Transverse colon (tissue), 4 donors: ENCODE measurements around the gene GRB2. TPM values are rescaled to one million over a fixed set of nuclear protein-coding genes. Genes with fewer than 3 reads are reported as not detected.

Source experiments
- DNase-seq: peaks from one replicate; pipeline ENCODE4 v3.0.0-alpha.2; 2019
- H3K27ac ChIP-seq, 4 donors: fragments of 200-600 bp; sonication (generic); 2 replicates each; pipeline ENCODE4 v1.5.1; 2016 to 2018; ENCODE audit warnings: inconsistent platforms in 4 of 4
- H3K27me3 ChIP-seq: fragments of 200-600 bp; sonication (generic); 2 replicates; pipeline ENCODE4 v1.5.1; 2017; ENCODE audit warnings: inconsistent platforms
- H3K36me3 ChIP-seq, 4 donors: fragments of 200-600 bp; sonication (generic); 2 replicates each; pipeline ENCODE4 v1.5.1; 2017 to 2019; ENCODE audit warnings: inconsistent platforms in 4 of 4
- H3K4me1 ChIP-seq, 4 donors: fragments of 200-600 bp; sonication (generic); 2 replicates each; pipeline ENCODE4 v1.5.1; 2017 to 2020; ENCODE audit warnings: inconsistent platforms in 4 of 4
- H3K4me3 ChIP-seq, 4 donors: fragments of 200-600 bp; sonication (generic); 1 replicate in 1 of 4; 2 replicates in 3 of 4; pipeline versions ENCODE4 v1.5.1 to v1.6.1; 2017 to 2019; ENCODE audit warnings: inconsistent platforms in 4 of 4
- H3K9me3 ChIP-seq, 2 donors: fragments of 200-600 bp; sonication (generic); 2 replicates each; pipeline ENCODE4 v1.5.1; 2017 to 2019; ENCODE audit warnings: inconsistent platforms in 2 of 2
- CTCF ChIP-seq, 5 experiments: fragments of 200-600 bp in 3 of 5; fragments of 450-650 bp in 2 of 5; sonication (generic) in 3 of 5; IDR thresholded peaks; 1 replicate in 2 of 5; 2 replicates in 3 of 5; pipeline ENCODE4 v1.5.1; 2016 to 2017; ENCODE audit warnings: antibody characterized with exemption in 5 of 5, inconsistent platforms in 3 of 5, mild to moderate bottlenecking in 2 of 5, moderate library complexity in 1 of 5
- EP300 ChIP-seq: sonication (generic); formaldehyde crosslinking; IDR thresholded peaks from one replicate; pipeline ENCODE4 v1.6.1; 2017; ENCODE audit warnings: antibody characterized with exemption, low read depth
- POLR2A ChIP-seq: fragments of 450-650 bp; IDR thresholded peaks from one replicate; pipeline ENCODE4 v1.6.1; 2016; ENCODE audit warnings: antibody characterized with exemption, mild to moderate bottlenecking, moderate library complexity
- POLR2AphosphoS5 ChIP-seq, 3 donors: sonication (generic); formaldehyde crosslinking; IDR thresholded peaks; one replicate each; pipeline ENCODE4 v1.6.1; 2016; ENCODE audit warnings: antibody characterized with exemption in 3 of 3
- WGBS, 2 donors: methylation state at CpG; one replicate each; pipeline ENCODE4 v1.1.5; 2018; ENCODE audit warnings: low coverage in 1 of 2; 5-methylcytosine and 5-hydroxymethylcytosine counted together
- in situ Hi-C, 4 donors: fragments of 200-750 bp; cut with MboI; loops; one replicate each; pipeline versions ENCODE4 v1.15.0 to v1.15.1; 2017; ENCODE audit warnings: low sequenced_read_pairs in 3 of 4, low pct_ligation_motif_present in 1 of 4, low pct_unique_long_range_greater_than_20kb in 1 of 4
- intact Hi-C: fragments of 100-400 bp; cut with DNase I; formaldehyde crosslinking; loops from one replicate; pipeline ENCODE4 v1.15.1; 2023; ENCODE audit warnings: low total_unique reads
- total RNA-seq, 4 donors: library from RNA; depleted of rRNA; stranded (reverse); fragments of >200 nt; gene quantifications; one replicate each; pipeline ENCODE4 v1.1.0, GENCODE V29; 2016

GRB2 gene
- total RNA-seq, 4 donors from 2014 or later, result 105 to 183 (median 136) TPM

GRCh38 chr17:75430159-75430974 is 24.9 kb upstream of the GRB2 start:
- TF ChIP-seq EP300, result no peak
- no peak for TF ChIP-seq CTCF (IDR thresholded peaks at IDR 0.05)
- TF ChIP-seq POLR2AphosphoS5 (IDR thresholded peaks at IDR 0.05), result no peak
- peak; percentile 36 for DNase-seq
- Histone ChIP-seq H3K36me3 (no peaks in the 10 kb centered on the region), H3K27ac (peak overlapping the region; percentile 20 to 76 (median 72)), H3K4me1 (peaks cover 4 to 29% (median 7%) of the 10 kb centered on the region in 4 donors), H3K27me3 (no peaks in the 10 kb centered on the region), H3K4me3 (no peak overlapping the region), H3K9me3 (no peaks in the 10 kb centered on the region)
- WGBS, 2 donors, result 47 to 53% methylated on average over 4 to 11 of the region's 11 CpGs
- in situ Hi-C loops (no loop called here), intact Hi-C loops (no loop called here)

- no peaks in the 10 kb centered on the region for H3K9me3 ChIP-seq
- H3K27ac ChIP-seq, result peak overlapping the region; percentile 67 to 76 (median 72)
- in situ Hi-C loops (loop anchor here in 3 of 4 donors (10.0 kb wide), 3 partner anchors 66 to 166 kb away; partner anchors contain the start of genes CASKIN2 (in 1 of the 3) and TSEN54 (in 1 of the 3)), intact Hi-C loops (loop anchor here (5.0 kb wide), 1 partner anchor 83 kb away; no protein-coding TSS in a partner anchor)
- no peak overlapping the region for H3K4me3 ChIP-seq
- no peak for TF ChIP-seq POLR2A
- TF ChIP-seq POLR2AphosphoS5 (IDR thresholded peaks at IDR 0.05), result peak in 1 of 3 donors; percentile 7
- DNase-seq, result no peak
- H3K36me3 ChIP-seq, result no peaks in the 10 kb centered on the region
- H3K27me3 ChIP-seq, result no peaks in the 10 kb centered on the region
- WGBS, 2 donors, result 59 to 74% methylated on average over 14 to 17 of the region's 17 CpGs
- peaks cover 4 to 27% (median 7%) of the 10 kb centered on the region in 4 donors for H3K4me1 ChIP-seq
These were observed 23.3 kb upstream of the GRB2 start for GRCh38 chr17:75428543-75429469.

- H3K27ac ChIP-seq, result no peak overlapping the region
- H3K4me1 ChIP-seq, result no peaks in the 10 kb centered on the region
- no peaks in the 10 kb centered on the region for H3K36me3 ChIP-seq
- in situ Hi-C loops (loop anchor here in 2 of 4 donors (25.0 kb wide), 1 partner anchor 106 kb away; no protein-coding TSS in a partner anchor), intact Hi-C loops (no loop called here)
- no peak for DNase-seq
- TF ChIP-seq POLR2A, result no peak
- no peak for TF ChIP-seq EP300
- TF ChIP-seq CTCF (IDR thresholded peaks at IDR 0.05), result no peak
- TF ChIP-seq POLR2AphosphoS5 (IDR thresholded peaks at IDR 0.05), result no peak
- H3K4me3 ChIP-seq, result no peak overlapping the region
- 60 to 70% methylated on average over 1 to 5 of the region's 5 CpGs for WGBS, 2 donors
- no peaks in the 10 kb centered on the region for H3K9me3 ChIP-seq
- H3K27me3 ChIP-seq, result peaks cover 3% of the 10 kb centered on the region
These were observed 13.1 kb upstream of the GRB2 start for GRCh38 chr17:75418531-75418930.

GRCh38 chr17:75417054-75417580 is 11.6 kb upstream of the GRB2 start:
- no peaks in the 10 kb centered on the region for H3K9me3 ChIP-seq
- H3K27me3 ChIP-seq, result peaks cover 3% of the 10 kb centered on the region
- WGBS, 2 donors, result 50 to 61% methylated on average over 8 to 9 of the region's 9 CpGs
- H3K4me1 ChIP-seq, result peaks cover 0 to 9% (median 2%) of the 10 kb centered on the region in 4 donors
- intact Hi-C loops (no loop called here), in situ Hi-C loops (loop anchor here in 2 of 4 donors (25.0 kb wide), 1 partner anchor 105 kb away; no protein-coding TSS in a partner anchor)
- no peak overlapping the region for H3K27ac ChIP-seq
- TF ChIP-seq POLR2AphosphoS5 (IDR thresholded peaks at IDR 0.05), result no peak
- TF ChIP-seq CTCF (IDR thresholded peaks at IDR 0.05), result no peak
- TF ChIP-seq EP300, result no peak
- TF ChIP-seq POLR2A, result no peak
- H3K36me3 ChIP-seq, result no peaks in the 10 kb centered on the region
- no peak for DNase-seq
- H3K4me3 ChIP-seq, result no peak overlapping the region
